PFSK-1 (cell line): ENCODE measurements around the gene CROCC2.

ENCODE experiments used
- FOXP2 ChIP-seq: optimal IDR thresholded peaks from 2 replicates; pipeline ENCODE3; 2011; ENCODE audit warnings: borderline replicate concordance, control low read depth, inconsistent platforms; ENCODE audit not compliant: insufficient read depth; ENCODE audit errors: extremely low read length, extremely low read depth
- POLR2AphosphoS5 ChIP-seq: IDR thresholded peaks from 2 replicates; pipeline ENCODE4 v1.6.1; 2012; ENCODE audit warnings: low read depth, mild to moderate bottlenecking, control low read depth, low read length, moderate library complexity
- REST ChIP-seq, 2 experiments: IDR thresholded peaks; 2 replicates each; pipeline versions ENCODE4 v1.6.1 to v1.8.0; 2011 to 2012; ENCODE audit warnings: low read depth in 2 of 2, low read length in 2 of 2, control low read depth in 1 of 2, inconsistent platforms in 1 of 2, mild to moderate bottlenecking in 1 of 2, moderate library complexity in 1 of 2; ENCODE audit not compliant: insufficient read depth in 1 of 2
- SIN3A ChIP-seq: IDR thresholded peaks from 2 replicates; pipeline ENCODE4 v1.6.1; 2012; ENCODE audit warnings: mild to moderate bottlenecking, low read length, moderate library complexity, borderline replicate concordance; ENCODE audit not compliant: insufficient read depth
- TAF1 ChIP-seq: IDR thresholded peaks from 2 replicates; pipeline ENCODE4 v1.6.1; 2012; ENCODE audit warnings: low read length, control low read depth, borderline replicate concordance; ENCODE audit not compliant: insufficient read depth

Gene CROCC2

GRCh38 chr2:240956171-240956934, 50.2 kb downstream of the CROCC2 start:
- TF ChIP-seq POLR2AphosphoS5 (no peak), FOXP2 (no peak), TAF1 (no peak), REST (IDR thresholded peaks at IDR 0.05; ENCODE audit: insufficient read depth in 1 of 2, low read depth in 2 of 2, low read length in 2 of 2) (no peak), SIN3A (no peak)

- TF ChIP-seq REST (IDR thresholded peaks at IDR 0.05; ENCODE audit: insufficient read depth in 1 of 2, low read depth in 2 of 2, low read length in 2 of 2): no peak
- TF ChIP-seq TAF1: no peak
- no peak for TF ChIP-seq POLR2AphosphoS5
These were observed 51.0 kb downstream of the CROCC2 start for GRCh38 chr2:240956935-240957655.

GRCh38 chr2:240957656-240958365, 51.7 kb downstream of the CROCC2 start:
- TF ChIP-seq SIN3A (no peak), POLR2AphosphoS5 (no peak), REST (IDR thresholded peaks at IDR 0.05; ENCODE audit: insufficient read depth in 1 of 2, low read depth in 2 of 2, low read length in 2 of 2) (no peak), TAF1 (no peak), FOXP2 (no peak)

- TF ChIP-seq TAF1: no peak
- TF ChIP-seq REST (IDR thresholded peaks at IDR 0.05; ENCODE audit: insufficient read depth in 1 of 2, low read depth in 2 of 2, low read length in 2 of 2): no peak
- no peak for TF ChIP-seq POLR2AphosphoS5
- TF ChIP-seq FOXP2: no peak
- no peak for TF ChIP-seq SIN3A
These were observed 52.5 kb downstream of the CROCC2 start for GRCh38 chr2:240958366-240959213.
